ENCODE measurements around the gene ABHD2. TPM values are rescaled to one million over a fixed set of nuclear protein-coding genes. Genes with fewer than 3 reads are reported as not detected.
A peak's percentile ranks its signal among the peaks of the same experiment; 100 is the strongest.

ABHD2 gene
- polyA plus RNA-seq, 3 donors, result 30.8 to 67.1 (median 37.3) TPM

DNA sequence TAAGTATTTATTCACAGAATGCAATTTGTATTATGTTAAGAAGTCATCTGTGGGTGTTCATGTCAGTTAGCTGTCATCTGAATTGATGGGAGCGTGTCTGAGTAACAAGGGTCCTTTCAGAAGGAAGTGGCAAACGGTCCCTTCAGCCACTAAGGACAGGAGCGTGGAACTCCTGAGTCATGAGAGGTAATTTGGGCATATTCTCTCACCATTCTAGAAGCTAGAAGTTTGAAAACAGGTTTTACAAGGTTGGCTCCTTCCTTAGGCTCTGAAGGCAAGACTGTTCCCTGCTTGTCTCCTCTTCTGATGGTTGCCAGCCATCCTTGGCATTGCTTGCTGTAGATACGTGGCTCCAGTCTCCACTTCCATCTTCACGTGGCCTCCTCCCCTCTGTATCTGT, 19.7 kb downstream of the ABHD2 start:
- Histone ChIP-seq H3K27ac (ENCODE audit: low read depth in 1 of 2, low read length in 2 of 2) (peak overlapping the region in 1 of 2 donors; percentile 5), H3K9ac (ENCODE audit: insufficient read depth, low read length, poor library complexity, severe bottlenecking) (no peak overlapping the region), H3K79me2 (ENCODE audit: insufficient read depth, low read length) (peaks cover 95% of the 10 kb centered on the region), H2AFZ (ENCODE audit: insufficient read depth, low read depth, low read length, poor library complexity, severe bottlenecking) (no peak overlapping the region), H3K27me3 (ENCODE audit: control insufficient read depth in 2 of 2, insufficient read depth in 2 of 2, low read length in 2 of 2) (no peaks in the 10 kb centered on the region), H3K4me2 (replicated peaks; ENCODE audit: extremely low read depth, low read length, poor library complexity, severe bottlenecking) (no peak overlapping the region), H3K4me1 (ENCODE audit: control insufficient read depth in 1 of 2, insufficient read depth in 2 of 2, low read length in 2 of 2) (peaks cover 27 to 31% of the 10 kb centered on the region in 2 donors), H3K36me3 (replicated peaks in 1 of 2; ENCODE audit: control insufficient read depth in 1 of 2, insufficient read depth in 2 of 2, low read length in 2 of 2) (peaks cover 13 to 60% of the 10 kb centered on the region in 2 donors), H3K4me3 (replicated peaks in 1 of 3; ENCODE audit: low read depth in 2 of 3, low read length in 3 of 3) (no peak overlapping the region), H3K9me3 (replicated peaks in 1 of 2; ENCODE audit: control insufficient read depth in 1 of 2, insufficient read depth in 1 of 2, low read length in 2 of 2) (no peaks in the 10 kb centered on the region), H4K20me1 (ENCODE audit: insufficient read depth, low read length) (peaks cover 76% of the 10 kb centered on the region)
- no peak overlapping the region for H3K27ac Mint-ChIP-seq
- no peak overlapping the region for H3K4me3 Mint-ChIP-seq
- no peaks in the 10 kb centered on the region for H3K9me3 Mint-ChIP-seq
- 64% methylated on average over 3 of the region's 5 CpGs for WGBS (ENCODE audit: insufficient coverage)
- H3K36me3 Mint-ChIP-seq, result peaks cover 55 to 64% of the 10 kb centered on the region in 2 donors
- H3K4me1 Mint-ChIP-seq, result peaks cover 57% of the 10 kb centered on the region
- TF ChIP-seq, protein P1, sequence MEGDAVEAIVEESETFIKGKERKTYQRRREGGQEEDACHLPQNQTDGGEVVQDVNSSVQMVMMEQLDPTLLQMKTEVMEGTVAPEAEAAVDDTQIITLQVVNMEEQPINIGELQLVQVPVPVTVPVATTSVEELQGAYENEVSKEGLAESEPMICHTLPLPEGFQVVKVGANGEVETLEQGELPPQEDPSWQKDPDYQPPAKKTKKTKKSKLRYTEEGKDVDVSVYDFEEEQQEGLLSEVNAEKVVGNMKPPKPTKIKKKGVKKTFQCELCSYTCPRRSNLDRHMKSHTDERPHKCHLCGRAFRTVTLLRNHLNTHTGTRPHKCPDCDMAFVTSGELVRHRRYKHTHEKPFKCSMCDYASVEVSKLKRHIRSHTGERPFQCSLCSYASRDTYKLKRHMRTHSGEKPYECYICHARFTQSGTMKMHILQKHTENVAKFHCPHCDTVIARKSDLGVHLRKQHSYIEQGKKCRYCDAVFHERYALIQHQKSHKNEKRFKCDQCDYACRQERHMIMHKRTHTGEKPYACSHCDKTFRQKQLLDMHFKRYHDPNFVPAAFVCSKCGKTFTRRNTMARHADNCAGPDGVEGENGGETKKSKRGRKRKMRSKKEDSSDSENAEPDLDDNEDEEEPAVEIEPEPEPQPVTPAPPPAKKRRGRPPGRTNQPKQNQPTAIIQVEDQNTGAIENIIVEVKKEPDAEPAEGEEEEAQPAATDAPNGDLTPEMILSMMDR (IDR thresholded peaks at IDR 0.05), result no peak
- H3K27me3 Mint-ChIP-seq (ENCODE audit: low read depth in 3 of 3), result peaks cover 0 to 2% (median 0%) of the 10 kb centered on the region in 3 donors
- DNase-seq, result no peak
- intact Hi-C loops (cut with micrococcal nuclease), result no loop called here

DNA sequence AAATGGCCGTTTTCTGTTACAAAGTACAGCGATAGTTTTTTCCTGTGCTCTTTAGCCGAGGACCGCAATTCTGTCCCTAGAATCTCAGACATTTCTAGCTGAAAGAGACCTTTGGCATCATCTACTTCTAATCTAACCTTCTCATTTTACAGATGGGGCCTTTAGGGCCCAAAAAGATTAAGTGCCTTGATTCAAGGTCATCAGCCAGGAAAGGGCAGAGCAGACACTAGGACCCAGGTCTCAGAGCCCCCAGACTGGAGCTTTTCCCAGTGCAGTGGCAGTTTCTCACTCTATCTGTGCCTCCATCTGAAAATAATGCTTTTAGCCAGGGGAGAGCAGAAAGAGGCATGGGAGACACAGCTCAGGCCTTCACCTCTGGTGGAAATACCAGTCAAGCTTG, 20.6 kb downstream of the ABHD2 start:
- DNase-seq, result no peak
- no peaks in the 10 kb centered on the region for H3K9me3 ChIP-seq (replicated peaks in 1 of 2; ENCODE audit: control insufficient read depth in 1 of 2, insufficient read depth in 1 of 2, low read length in 2 of 2)
- peaks cover 95% of the 10 kb centered on the region for H3K79me2 ChIP-seq (ENCODE audit: insufficient read depth, low read length)
- peaks cover 27% of the 10 kb centered on the region in 2 donors for H3K4me1 ChIP-seq (ENCODE audit: control insufficient read depth in 1 of 2, insufficient read depth in 2 of 2, low read length in 2 of 2)
- H4K20me1 ChIP-seq (ENCODE audit: insufficient read depth, low read length), result peaks cover 79% of the 10 kb centered on the region
- H3K4me2 ChIP-seq (replicated peaks; ENCODE audit: extremely low read depth, low read length, poor library complexity, severe bottlenecking), result no peak overlapping the region
- Mint-ChIP-seq H3K4me3 (no peak overlapping the region), H3K9me3 (no peaks in the 10 kb centered on the region), H3K27me3 (ENCODE audit: low read depth in 3 of 3) (peaks cover 0 to 2% (median 0%) of the 10 kb centered on the region in 3 donors), H3K27ac (peak overlapping the region in 2 of 7 donors; percentile 36 to 37), H3K36me3 (peaks cover 56 to 66% of the 10 kb centered on the region in 2 donors), H3K4me1 (peaks cover 56% of the 10 kb centered on the region)
- H2AFZ ChIP-seq (ENCODE audit: insufficient read depth, low read depth, low read length, poor library complexity, severe bottlenecking), result no peak overlapping the region
- no peak overlapping the region for H3K9ac ChIP-seq (ENCODE audit: insufficient read depth, low read length, poor library complexity, severe bottlenecking)
- peaks cover 15 to 60% of the 10 kb centered on the region in 2 donors for H3K36me3 ChIP-seq (replicated peaks in 1 of 2; ENCODE audit: control insufficient read depth in 1 of 2, insufficient read depth in 2 of 2, low read length in 2 of 2)
- TF ChIP-seq, protein P1 (IDR thresholded peaks at IDR 0.05), result no peak
- intact Hi-C loops (cut with micrococcal nuclease), result no loop called here
- WGBS (ENCODE audit: insufficient coverage), result 100% methylated on average over 1 of the region's 4 CpGs
- no peak overlapping the region for H3K4me3 ChIP-seq (replicated peaks in 1 of 3; ENCODE audit: low read depth in 2 of 3, low read length in 3 of 3)
- H3K27me3 ChIP-seq (ENCODE audit: control insufficient read depth in 2 of 2, insufficient read depth in 2 of 2, low read length in 2 of 2), result no peaks in the 10 kb centered on the region
- H3K27ac ChIP-seq (ENCODE audit: low read depth in 1 of 2, low read length in 2 of 2), result peak overlapping the region in 1 of 2 donors; percentile 13
